ENCODE data around the gene GJC1.
A peak's percentile ranks its signal among the peaks of the same experiment; 100 is the strongest.

DNA sequence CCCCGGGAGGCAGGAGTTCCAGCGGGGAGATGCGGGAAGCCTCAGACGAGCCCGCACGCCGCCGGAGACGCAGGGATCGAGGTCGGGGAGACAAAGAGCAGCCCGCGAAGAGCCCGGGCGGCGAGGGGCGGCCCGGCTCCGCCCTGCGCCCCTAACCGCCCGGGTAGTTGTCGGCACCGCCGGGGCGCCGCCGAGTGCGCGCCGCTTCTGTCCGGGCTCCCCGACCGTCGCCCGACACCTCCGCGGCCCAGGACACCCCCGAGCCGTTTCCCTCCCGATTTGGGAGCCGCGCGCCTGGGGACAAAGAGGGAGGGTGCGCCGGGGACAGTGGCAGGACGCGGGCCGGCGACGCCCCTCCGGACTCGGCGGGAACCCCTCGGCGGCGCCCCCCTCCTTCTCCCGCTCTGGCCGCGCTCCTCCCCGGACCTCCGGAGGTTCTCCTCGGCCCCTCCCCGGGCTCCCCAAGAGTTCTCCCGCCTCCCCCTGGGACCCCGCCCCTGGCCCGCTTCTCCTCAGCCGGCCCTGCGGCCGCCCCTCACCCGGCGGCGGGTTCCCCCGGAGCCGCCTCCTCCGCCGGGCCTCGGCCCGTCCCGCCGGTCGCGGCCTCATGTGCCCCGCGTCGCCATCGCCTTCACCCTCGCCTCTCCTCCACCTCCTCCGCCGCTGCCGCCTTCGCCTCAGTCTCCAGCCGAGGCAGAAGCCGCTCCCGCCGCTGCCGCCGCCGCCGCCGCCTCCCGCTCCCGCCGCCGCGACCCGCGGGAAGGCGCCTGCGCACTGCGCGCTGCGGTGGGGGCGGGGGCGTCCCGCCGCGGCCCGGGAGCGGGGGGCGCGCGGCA lies at the start of gene GJC1:
- TF ChIP-seq, protein P1, sequence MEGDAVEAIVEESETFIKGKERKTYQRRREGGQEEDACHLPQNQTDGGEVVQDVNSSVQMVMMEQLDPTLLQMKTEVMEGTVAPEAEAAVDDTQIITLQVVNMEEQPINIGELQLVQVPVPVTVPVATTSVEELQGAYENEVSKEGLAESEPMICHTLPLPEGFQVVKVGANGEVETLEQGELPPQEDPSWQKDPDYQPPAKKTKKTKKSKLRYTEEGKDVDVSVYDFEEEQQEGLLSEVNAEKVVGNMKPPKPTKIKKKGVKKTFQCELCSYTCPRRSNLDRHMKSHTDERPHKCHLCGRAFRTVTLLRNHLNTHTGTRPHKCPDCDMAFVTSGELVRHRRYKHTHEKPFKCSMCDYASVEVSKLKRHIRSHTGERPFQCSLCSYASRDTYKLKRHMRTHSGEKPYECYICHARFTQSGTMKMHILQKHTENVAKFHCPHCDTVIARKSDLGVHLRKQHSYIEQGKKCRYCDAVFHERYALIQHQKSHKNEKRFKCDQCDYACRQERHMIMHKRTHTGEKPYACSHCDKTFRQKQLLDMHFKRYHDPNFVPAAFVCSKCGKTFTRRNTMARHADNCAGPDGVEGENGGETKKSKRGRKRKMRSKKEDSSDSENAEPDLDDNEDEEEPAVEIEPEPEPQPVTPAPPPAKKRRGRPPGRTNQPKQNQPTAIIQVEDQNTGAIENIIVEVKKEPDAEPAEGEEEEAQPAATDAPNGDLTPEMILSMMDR (IDR thresholded peaks at IDR 0.05), result no peak
- peak in 1 of 2 donors; percentile 26 for TF ChIP-seq POLR2A (IDR thresholded peaks at IDR 0.05)
